Measurements from ENCODE around the gene PRH2.

GRCh38 chr12:10900530-10900929 is 28.5 kb upstream of the PRH2 start:
- TF ChIP-seq CTCF (IDR thresholded peaks at IDR 0.05 in 4 of 5, conservative IDR thresholded peaks at IDR 0.05 in 1 of 5) (no peak), POLR2A (IDR thresholded peaks at IDR 0.05) (no peak)
